Activated CD4-positive, CD25-positive, alpha-beta regulatory T cell treated with anti-CD3 and anti-CD28 coated beads, Interleukin-2, amount 50 U/mL, for 72 hours (primary cell): ENCODE data around the gene KIAA1217.
"Not testable (repeated sequence)": the region's sequence is repeated elsewhere in the genome, so short reads cannot be mapped to it uniquely, and the experiment has no call there.

Experiments used
- DNase-seq: peaks from one replicate; pipeline ENCODE4 v3.0.0; 2021

KIAA1217 gene

DNA sequence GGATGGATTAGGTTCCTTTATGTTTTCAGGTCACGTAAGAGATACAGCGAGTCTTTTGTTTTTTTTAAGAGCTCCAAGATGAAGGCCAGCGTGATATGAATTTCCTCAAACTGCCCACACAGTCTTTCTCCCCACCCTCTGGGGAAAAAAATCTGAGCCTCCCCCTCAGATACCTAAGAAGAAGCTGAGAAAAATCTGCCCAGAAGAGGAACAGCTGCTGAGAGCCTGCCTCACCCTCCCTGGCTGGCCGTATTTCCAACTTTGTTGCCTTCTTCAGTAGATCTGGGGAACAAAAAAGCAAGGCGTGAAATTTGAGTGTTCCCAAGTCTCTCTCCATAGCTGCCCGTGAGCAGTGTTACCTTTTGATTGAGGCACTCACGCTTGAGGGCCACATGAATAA is 208.1 kb downstream of the KIAA1217 start:
- no peak for DNase-seq

DNA sequence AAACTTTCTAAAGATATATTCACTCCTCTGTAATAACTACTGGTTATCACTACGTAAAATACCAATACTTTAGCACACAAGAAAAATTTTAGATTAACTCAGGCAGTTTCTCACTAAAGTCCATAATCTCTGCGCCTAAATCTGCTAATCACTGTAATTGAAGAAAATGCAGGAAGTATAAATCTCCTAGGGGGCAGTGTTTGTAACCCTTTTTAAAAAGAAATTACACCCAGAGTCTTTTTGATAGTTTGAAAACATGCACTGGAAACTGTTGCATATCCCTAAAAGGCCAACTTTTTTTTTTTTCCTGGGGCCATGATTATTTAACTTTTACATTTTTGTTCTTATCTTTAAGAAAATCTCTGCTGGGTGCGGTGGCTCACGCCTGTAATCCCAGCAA is 209.6 kb downstream of the KIAA1217 start:
- DNase-seq, result no peak

DNA sequence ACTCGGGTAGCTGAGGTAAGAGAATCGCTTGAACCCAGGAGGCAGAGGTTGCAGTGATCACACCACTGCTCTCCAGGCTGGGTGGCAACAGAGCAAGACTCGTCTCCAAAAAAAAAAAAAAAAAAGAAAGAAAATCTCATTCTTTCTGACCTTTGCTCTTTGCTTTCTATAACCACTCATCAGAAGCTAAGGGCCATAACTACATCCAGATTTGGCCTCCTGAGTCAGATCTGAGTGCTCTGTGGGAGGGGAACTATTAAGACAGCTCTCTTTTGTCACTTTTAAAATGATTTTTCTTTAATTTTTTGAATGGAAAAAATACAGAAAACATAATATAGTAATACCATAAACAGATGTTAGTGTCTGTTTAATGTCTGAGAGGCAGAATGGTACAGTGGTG is 210.1 kb downstream of the KIAA1217 start:
- DNase-seq, result no peak

DNA sequence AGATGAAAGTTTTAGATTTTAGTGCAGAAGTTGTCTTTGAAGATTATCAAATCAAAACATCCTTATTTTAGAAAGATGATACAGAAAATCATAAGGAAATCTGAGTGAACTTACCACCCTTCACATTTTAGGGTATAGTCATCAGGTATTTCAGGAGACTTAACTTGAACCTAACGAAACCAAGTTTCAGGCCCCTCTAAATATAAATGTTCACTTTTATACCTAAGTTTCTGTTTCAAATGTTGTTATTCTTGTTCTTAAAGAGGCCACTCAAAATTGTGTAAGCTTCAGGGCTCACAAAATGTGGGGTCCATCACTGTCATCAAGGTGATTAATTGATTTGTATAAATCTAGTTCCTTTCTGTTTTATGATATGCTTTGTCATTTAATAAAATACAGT is 216.2 kb downstream of the KIAA1217 start:
- DNase-seq, result no peak

DNA sequence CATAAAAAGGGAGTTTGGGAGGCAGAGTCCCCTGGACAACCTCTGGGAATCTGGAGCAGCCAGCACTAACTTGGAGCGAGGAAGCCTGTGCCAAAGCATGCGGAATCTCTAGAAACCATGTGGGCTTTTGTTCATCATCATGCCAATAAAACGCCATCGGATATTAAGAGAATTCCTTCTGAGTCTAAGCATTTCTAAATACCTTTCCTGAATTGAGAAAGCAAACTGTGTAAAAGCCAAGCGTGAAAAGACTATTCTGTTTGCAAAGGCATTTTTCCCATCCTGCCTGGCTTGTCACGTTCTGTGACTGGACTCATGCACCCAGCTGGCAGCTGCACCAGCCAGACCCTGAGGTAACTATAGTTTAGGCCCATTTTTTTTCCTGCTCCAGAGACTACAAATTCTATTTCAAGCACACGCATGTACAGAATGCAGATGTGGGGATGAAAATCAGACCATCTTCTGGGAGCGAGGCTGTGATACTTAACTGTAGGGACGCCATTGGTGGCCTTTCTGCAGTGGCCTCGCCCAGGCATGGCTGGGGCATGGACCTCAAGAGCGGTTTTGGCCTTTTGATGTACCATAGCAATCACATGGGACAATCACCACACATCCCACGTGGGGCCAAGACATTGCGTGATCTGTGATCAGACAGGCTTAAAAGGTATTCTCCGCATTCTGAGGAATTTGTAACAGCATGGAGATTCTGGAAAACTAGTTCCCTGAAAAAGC is 218.9 kb downstream of the KIAA1217 start:
- no peak for DNase-seq

GRCh38 chr10:24428410-24428782 is 219.5 kb downstream of the KIAA1217 start:
- DNase-seq, result no peak

- DNase-seq, result no peak
Observed at GRCh38 chr10:24430591-24430990, 221.7 kb downstream of the KIAA1217 start.

- DNase-seq, result no peak
Observed at GRCh38 chr10:24432478-24433416, 223.8 kb downstream of the KIAA1217 start.

DNA sequence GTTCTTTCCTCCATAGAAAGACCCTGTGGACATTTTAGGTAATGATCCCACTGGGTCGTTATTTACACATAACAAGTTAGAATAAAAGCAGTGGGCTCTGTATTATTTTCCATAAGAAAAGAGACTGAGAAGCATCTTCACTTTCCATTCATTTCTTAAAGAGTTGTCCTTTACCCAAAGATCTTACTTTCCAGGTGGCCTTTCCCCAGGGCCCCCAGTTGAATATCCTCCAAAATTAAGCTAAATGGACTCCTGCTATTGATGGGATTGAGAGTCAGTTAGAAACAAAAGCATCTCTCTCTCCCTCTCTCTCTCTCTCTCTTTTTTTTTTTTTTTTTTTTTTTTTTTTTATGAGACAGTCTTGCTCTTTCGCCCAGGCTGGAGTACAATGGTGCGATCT is 224.8 kb downstream of the KIAA1217 start:
- no peak for DNase-seq

DNA sequence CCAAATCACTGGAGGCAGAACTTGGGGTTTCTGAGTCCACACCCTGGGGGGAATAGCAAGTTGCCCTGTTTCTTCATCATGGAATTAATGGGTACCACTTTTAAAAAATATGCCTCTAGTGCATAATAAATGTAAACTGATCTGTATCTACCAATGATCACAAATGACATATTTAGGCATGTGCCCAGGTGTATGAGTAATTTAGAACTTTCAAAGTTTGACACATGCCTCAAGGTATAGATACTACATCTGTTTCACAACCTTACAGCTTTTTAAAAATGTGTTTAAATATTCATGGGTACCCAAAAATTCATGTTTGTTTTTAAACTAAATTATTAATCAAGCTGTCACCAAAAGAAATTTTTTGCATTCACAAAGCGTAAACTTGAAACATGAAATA is 226.0 kb downstream of the KIAA1217 start:
- no peak for DNase-seq

- no peak for DNase-seq
Observed at GRCh38 chr10:24435374-24435773, 226.4 kb downstream of the KIAA1217 start.

DNA sequence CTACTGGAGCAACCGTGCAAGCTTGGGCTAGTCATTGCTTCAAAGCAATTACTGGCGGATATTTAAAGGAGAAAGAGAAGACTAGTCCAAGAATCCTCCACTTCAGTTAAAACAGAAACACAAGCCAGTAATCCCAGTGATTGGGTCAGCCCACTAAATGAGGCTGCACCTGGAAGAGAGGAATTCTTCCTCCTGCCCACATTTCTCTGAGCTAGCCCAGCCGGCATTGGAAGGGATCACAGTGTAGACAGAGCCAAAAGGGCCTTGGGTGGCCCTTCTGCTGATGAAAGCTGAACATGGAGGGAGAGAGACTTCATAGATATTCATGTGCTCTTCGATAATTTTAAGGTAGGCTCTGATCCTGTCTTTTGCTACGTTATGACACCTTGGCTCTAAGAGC is 228.4 kb downstream of the KIAA1217 start:
- no peak for DNase-seq

GRCh38 chr10:24438800-24439199 is 229.9 kb downstream of the KIAA1217 start:
- DNase-seq, result no peak

- no peak for DNase-seq
Observed at GRCh38 chr10:24439935-24440334, 231.0 kb downstream of the KIAA1217 start.

DNA sequence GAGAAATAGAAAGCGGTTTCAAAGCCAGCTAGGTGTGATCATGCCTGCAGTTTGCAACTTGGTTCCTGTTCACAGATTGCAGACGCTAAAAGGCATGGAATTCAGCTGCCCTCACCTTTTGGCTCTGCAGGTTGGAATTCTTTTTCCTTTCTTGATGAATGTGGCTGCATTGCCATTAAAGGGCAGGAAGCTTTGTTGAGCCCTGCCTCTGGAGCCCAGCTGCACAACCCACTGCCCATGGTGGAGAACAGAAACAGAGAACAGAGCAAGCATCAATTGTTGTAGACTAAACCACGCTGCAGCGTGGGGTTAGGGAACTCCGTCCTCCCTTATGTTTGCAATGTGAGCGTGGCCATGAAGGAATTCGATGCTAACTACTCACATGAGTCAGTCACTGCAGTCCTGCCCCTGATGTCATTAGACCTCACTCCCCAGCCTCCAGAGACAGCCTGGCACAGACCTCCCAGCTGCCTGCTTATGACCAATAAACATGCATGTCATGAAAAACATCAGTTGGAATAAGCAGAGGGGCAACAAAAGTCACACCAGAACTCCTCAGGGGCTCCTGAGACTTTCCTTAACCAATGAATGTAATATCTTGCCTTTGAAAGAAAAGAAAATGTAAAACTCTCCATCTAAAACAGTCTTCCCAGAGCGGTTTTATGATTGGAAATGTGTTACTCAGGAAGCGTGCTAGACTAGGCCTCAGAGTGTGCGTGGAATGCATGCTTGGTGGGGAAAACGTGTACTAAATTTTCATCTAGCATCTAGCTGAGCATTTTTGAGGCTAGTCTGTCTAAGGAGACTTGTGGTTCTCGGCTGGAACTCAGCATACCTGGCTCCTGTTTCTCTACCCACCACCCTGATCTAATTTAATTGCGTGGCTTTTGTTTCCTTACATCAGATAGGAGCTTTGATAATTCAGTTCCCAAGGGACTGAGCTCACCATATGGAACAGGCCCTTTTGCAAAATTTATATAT is 232.2 kb downstream of the KIAA1217 start:
- DNase-seq, result no peak

DNA sequence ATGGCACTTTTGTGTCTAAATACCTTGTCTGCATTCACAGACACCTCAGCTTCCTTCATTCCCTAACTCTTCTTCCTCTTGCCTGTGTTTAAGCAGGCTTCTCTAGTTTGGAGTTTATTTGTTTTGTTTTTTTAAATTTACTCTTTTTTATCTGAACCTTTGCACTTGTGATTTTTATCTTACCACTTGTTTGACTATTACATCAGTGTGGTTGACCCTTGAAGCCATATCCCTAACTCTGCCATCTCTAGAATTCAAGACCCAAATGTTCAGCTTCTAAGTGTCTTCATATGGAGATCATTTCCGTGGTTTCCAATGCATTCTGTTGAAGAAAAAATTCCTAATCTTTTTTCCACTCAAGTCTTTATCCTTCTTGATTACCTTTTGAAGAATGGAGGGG is 233.3 kb downstream of the KIAA1217 start:
- no peak for DNase-seq

- not testable (repeated sequence) for DNase-seq
Observed at GRCh38 chr10:24442641-24443174, 233.8 kb downstream of the KIAA1217 start.

- no peak for DNase-seq
Observed at GRCh38 chr10:24444337-24444736, 235.4 kb downstream of the KIAA1217 start.

DNA sequence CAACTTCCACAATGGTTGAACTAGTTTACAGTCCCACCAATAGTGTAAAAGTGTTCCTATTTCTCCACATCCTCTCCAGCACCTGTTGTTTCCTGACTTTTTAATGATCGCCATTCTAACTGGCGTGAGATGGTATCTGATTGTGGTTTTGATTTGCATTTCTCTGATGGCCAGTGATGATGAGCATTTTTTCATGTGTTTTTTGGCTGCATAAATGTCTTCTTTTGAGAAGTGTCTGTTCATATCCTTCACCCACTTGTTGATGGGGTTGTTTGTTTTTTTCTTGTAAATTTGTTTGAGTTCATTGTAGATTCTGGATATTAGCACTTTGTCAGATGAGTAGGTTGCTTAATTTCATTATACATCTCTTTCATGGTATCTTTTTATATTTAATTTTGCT is 237.0 kb downstream of the KIAA1217 start:
- not testable (repeated sequence) for DNase-seq

DNA sequence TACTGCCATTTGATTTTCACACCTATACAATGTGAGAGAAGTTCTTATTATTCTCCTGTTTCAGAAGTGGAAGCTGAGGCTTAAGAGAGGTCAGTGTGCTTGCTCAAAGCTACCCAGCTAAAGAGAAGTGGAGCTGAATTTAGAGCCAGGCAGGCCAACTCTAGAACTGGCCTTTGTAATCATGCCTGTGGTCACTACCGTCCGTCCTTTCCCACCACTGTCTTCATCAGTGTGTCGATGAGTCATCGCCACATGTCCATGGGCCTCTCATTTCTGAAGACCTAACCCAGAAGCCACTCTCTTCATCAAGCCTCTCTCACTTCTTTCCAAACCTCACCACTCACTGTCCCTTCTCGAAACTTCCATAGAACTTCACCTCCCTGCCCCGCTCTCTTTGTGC is 237.8 kb downstream of the KIAA1217 start:
- no peak for DNase-seq

DNA sequence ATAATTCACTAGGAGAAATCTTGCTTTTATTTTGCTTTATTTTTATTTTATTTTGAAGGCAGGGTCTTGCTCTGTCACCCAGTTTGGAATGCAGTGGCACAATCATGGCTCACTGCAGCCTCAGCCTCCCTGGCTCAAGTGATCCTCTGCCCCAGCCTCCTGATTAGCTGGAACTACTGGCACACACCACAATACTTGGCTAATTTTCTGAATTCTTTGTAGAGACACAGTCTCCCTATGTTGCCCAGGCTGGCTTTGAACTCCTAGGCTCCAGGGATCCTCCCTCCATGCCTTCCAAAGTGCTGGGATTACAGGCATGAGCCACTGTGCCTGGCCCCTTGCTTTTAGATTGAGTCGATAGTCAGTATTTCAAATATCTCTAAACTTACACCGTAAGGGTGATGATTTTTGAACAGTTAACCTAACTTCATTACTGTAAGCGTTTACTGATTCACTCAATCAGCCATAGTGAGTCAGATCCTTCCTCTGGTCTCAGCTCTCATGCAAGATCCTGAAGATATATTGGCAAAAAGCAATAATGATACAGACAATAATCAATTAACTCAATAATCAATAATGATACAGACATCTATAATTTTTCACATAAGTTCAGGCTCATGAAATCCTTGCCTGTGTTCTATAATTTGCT is 239.5 kb downstream of the KIAA1217 start:
- DNase-seq, result no peak

- no peak for DNase-seq
Observed at GRCh38 chr10:24449321-24449740, 240.4 kb downstream of the KIAA1217 start.
